Measurements from ENCODE around the gene SLC8A1. TPM values are rescaled to one million over a fixed set of nuclear protein-coding genes. Genes with fewer than 3 reads are reported as not detected.

SLC8A1 gene
- total RNA-seq, 1 donor from 2014 or later, result 18.5 TPM

GRCh38 chr2:40281021-40281940, 170.6 kb downstream of the SLC8A1 start:
- DNase-seq (ENCODE audit: low spot score), result no peak

- DNase-seq (ENCODE audit: low spot score), result no peak
These were observed 172.4 kb downstream of the SLC8A1 start for GRCh38 chr2:40279482-40279881.

GRCh38 chr2:40279001-40279400, 172.9 kb downstream of the SLC8A1 start:
- DNase-seq (ENCODE audit: low spot score), result no peak

- no peak for DNase-seq (ENCODE audit: low spot score)
These were observed 175.8 kb downstream of the SLC8A1 start for GRCh38 chr2:40276076-40276475.

- DNase-seq (ENCODE audit: low spot score), result no peak
These were observed 177.6 kb downstream of the SLC8A1 start for GRCh38 chr2:40274270-40274669.

- DNase-seq (ENCODE audit: low spot score), result no peak
These were observed 178.1 kb downstream of the SLC8A1 start for GRCh38 chr2:40273734-40274182.

GRCh38 chr2:40271094-40271493, 180.8 kb downstream of the SLC8A1 start:
- DNase-seq (ENCODE audit: low spot score), result no peak

- DNase-seq (ENCODE audit: low spot score), result no peak
These were observed 181.5 kb downstream of the SLC8A1 start for GRCh38 chr2:40270372-40270771.

GRCh38 chr2:40268566-40268965, 183.3 kb downstream of the SLC8A1 start:
- DNase-seq (ENCODE audit: low spot score), result no peak

GRCh38 chr2:40266201-40266600, 185.7 kb downstream of the SLC8A1 start:
- DNase-seq (ENCODE audit: low spot score), result no peak

GRCh38 chr2:40265602-40266001, 186.3 kb downstream of the SLC8A1 start:
- DNase-seq (ENCODE audit: low spot score), result no peak

GRCh38 chr2:40261042-40261441, 190.8 kb downstream of the SLC8A1 start:
- no peak for DNase-seq (ENCODE audit: low spot score)

GRCh38 chr2:40260437-40260836, 191.5 kb downstream of the SLC8A1 start:
- DNase-seq (ENCODE audit: low spot score), result no peak

- DNase-seq (ENCODE audit: low spot score), result no peak
These were observed 192.0 kb downstream of the SLC8A1 start for GRCh38 chr2:40259900-40260299.

- no peak for DNase-seq (ENCODE audit: low spot score)
These were observed 193.8 kb downstream of the SLC8A1 start for GRCh38 chr2:40258135-40258457.

- DNase-seq (ENCODE audit: low spot score), result no peak
These were observed 194.4 kb downstream of the SLC8A1 start for GRCh38 chr2:40257340-40258134.

- no peak for DNase-seq (ENCODE audit: low spot score)
These were observed 195.2 kb downstream of the SLC8A1 start for GRCh38 chr2:40256649-40257048.

- no peak for DNase-seq (ENCODE audit: low spot score)
These were observed 195.9 kb downstream of the SLC8A1 start for GRCh38 chr2:40256008-40256407.

- DNase-seq (ENCODE audit: low spot score), result no peak
These were observed 196.8 kb downstream of the SLC8A1 start for GRCh38 chr2:40255103-40255502.

- DNase-seq (ENCODE audit: low spot score), result no peak
These were observed 197.3 kb downstream of the SLC8A1 start for GRCh38 chr2:40254611-40255010.

GRCh38 chr2:40251137-40251536, 200.8 kb downstream of the SLC8A1 start:
- DNase-seq (ENCODE audit: low spot score), result no peak

GRCh38 chr2:40249577-40249976, 202.3 kb downstream of the SLC8A1 start:
- DNase-seq (ENCODE audit: low spot score), result no peak

Measured in mesenteric fat pad (tissue), 1 donor.